GM23338 (cell line): ENCODE data around the gene TRIM72. TPM values are rescaled to one million over a fixed set of nuclear protein-coding genes. Genes with fewer than 3 reads are reported as not detected.

Experiments
- ATAC-seq: fragments of 200-7000 bp; cut with Tn5 transposase; 3 replicates; pipeline ENCODE4 v1.9.1; 2020
- DNase-seq: peaks from one replicate; pipeline ENCODE4 v3.0.0-alpha.2; 2015; ENCODE audit warnings: low spot score
- H2AFZ ChIP-seq: fragments of 200-600 bp; sonication (generic); 2 replicates; pipeline ENCODE4 v1.8.0; 2016; ENCODE audit warnings: antibody characterized with exemption, mild to moderate bottlenecking, moderate library complexity
- H3F3A ChIP-seq: fragments of 200-600 bp; sonication (generic); replicated peaks from 2 replicates; pipeline ENCODE4 v1.8.0; 2017; ENCODE audit warnings: antibody characterized with exemption, mixed run types, low read depth
- H3K27ac ChIP-seq: fragments of 200-600 bp; sonication (generic); 2 replicates; pipeline ENCODE4 v1.6.1; 2016; ENCODE audit warnings: low read depth
- H3K27me3 ChIP-seq: fragments of 200-600 bp; sonication (generic); 2 replicates; pipeline ENCODE4 v1.8.0; 2016; ENCODE audit warnings: mild to moderate bottlenecking, mixed run types, moderate library complexity; ENCODE audit not compliant: insufficient read depth
- H3K36me3 ChIP-seq: fragments of 200-600 bp; sonication (generic); 2 replicates; pipeline ENCODE4 v1.8.0; 2016; ENCODE audit warnings: mild to moderate bottlenecking; ENCODE audit not compliant: insufficient read depth
- H3K4me1 ChIP-seq: fragments of 200-600 bp; sonication (generic); 2 replicates; pipeline ENCODE4 v1.8.0; 2016; ENCODE audit warnings: mild to moderate bottlenecking, moderate library complexity; ENCODE audit not compliant: insufficient read depth
- H3K4me2 ChIP-seq: fragments of 200-600 bp; sonication (generic); 2 replicates; pipeline ENCODE4 v1.7.1; 2017; ENCODE audit warnings: mixed run types
- H3K4me3 ChIP-seq: fragments of 200-600 bp; sonication (generic); 2 replicates; pipeline ENCODE4 v1.6.1; 2016; ENCODE audit warnings: mixed run types
- H3K79me2 ChIP-seq: fragments of 200-600 bp; sonication (generic); replicated peaks from 2 replicates; pipeline ENCODE4 v1.8.0; 2017; ENCODE audit warnings: mild to moderate bottlenecking; ENCODE audit not compliant: insufficient read depth
- H3K9me2 ChIP-seq: fragments of 200-600 bp; sonication (generic); 2 replicates; pipeline ENCODE4 v1.8.0; 2017; ENCODE audit not compliant: insufficient read depth
- H4K20me1 ChIP-seq: fragments of 200-600 bp; sonication (generic); replicated peaks from 2 replicates; pipeline ENCODE4 v1.8.0; 2017; ENCODE audit warnings: mild to moderate bottlenecking; ENCODE audit not compliant: insufficient read depth
- H3K27ac Mint-ChIP-seq: 2 replicates; pipeline ENCODE4 v1.8.0; 2020; ENCODE audit warnings: inconsistent platforms, mild to moderate bottlenecking, moderate library complexity, mixed read lengths
- H3K27me3 Mint-ChIP-seq: 3 replicates; pipeline ENCODE4 v1.8.0; 2022; ENCODE audit warnings: low read depth, mild to moderate bottlenecking, moderate library complexity, mixed read lengths, inconsistent platforms; ENCODE audit not compliant: insufficient read depth, poor library complexity
- H3K36me3 Mint-ChIP-seq: 3 replicates; pipeline ENCODE4 v1.8.0; 2021; ENCODE audit warnings: low read depth, mild to moderate bottlenecking, inconsistent platforms, moderate library complexity, mixed read lengths
- H3K4me1 Mint-ChIP-seq: 3 replicates; pipeline ENCODE4 v1.8.0; 2020; ENCODE audit warnings: mild to moderate bottlenecking, inconsistent platforms, mixed read lengths
- H3K4me3 Mint-ChIP-seq: 3 replicates; pipeline ENCODE4 v1.8.0; 2021; ENCODE audit warnings: moderate library complexity, mild to moderate bottlenecking, inconsistent platforms, mixed read lengths
- H3K9me3 Mint-ChIP-seq: 3 replicates; pipeline ENCODE4 v1.8.0; 2020; ENCODE audit warnings: moderate library complexity, mild to moderate bottlenecking, inconsistent platforms, mixed read lengths
- CREB1 ChIP-seq: fragments of 250-450 bp; sonication (Bioruptor Pico); IDR thresholded peaks from 2 replicates; pipeline ENCODE4 v1.5.0; 2020; ENCODE audit warnings: low read depth, mild to moderate bottlenecking, moderate library complexity
- CTCF ChIP-seq, 2 experiments: fragments of 200-600 bp in 1 of 2; sonication (generic) in 1 of 2; conservative IDR thresholded peaks; 2 replicates each; pipeline versions ENCODE4 v1.5.1 to v1.6.1; 2016 to 2017; ENCODE audit warnings: antibody characterized with exemption in 2 of 2, low read depth in 2 of 2, mild to moderate bottlenecking in 2 of 2, moderate library complexity in 1 of 2
- ETS1 ChIP-seq: IDR thresholded peaks from 2 replicates; pipeline ENCODE4 v1.6.1; 2016; ENCODE audit warnings: antibody characterized with exemption
- EZH2 ChIP-seq: fragments of 200-600 bp; sonication (generic); IDR thresholded peaks from one replicate; pipeline ENCODE4 v1.8.0; 2017; ENCODE audit warnings: antibody characterized with exemption, mild to moderate bottlenecking, low read depth; ENCODE audit not compliant: unreplicated experiment
- EZH2phosphoT487 ChIP-seq: fragments of 200-600 bp; sonication (generic); IDR thresholded peaks from one replicate; pipeline ENCODE4 v1.8.1; 2018; ENCODE audit warnings: antibody characterized with exemption; ENCODE audit not compliant: unreplicated experiment
- JUNB ChIP-seq: IDR thresholded peaks from one replicate; pipeline ENCODE4 v1.6.1; 2016; ENCODE audit warnings: antibody characterized with exemption; ENCODE audit not compliant: unreplicated experiment
- NANOG ChIP-seq: IDR thresholded peaks from 2 replicates; pipeline ENCODE4 v1.6.1; 2016; ENCODE audit warnings: antibody characterized with exemption, borderline replicate concordance
- POLR2AphosphoS5 ChIP-seq: IDR thresholded peaks from 2 replicates; pipeline ENCODE4 v1.6.1; 2016; ENCODE audit warnings: antibody characterized with exemption, low read depth
- REST ChIP-seq: IDR thresholded peaks from one replicate; pipeline ENCODE4 v1.6.1; 2018; ENCODE audit warnings: antibody characterized with exemption; ENCODE audit not compliant: unreplicated experiment
- STAT1 ChIP-seq: IDR thresholded peaks from one replicate; pipeline ENCODE4 v1.6.1; 2016; ENCODE audit warnings: antibody characterized with exemption; ENCODE audit not compliant: unreplicated experiment
- ZNF114 ChIP-seq: fragments of 250-450 bp; sonication (Bioruptor Pico); IDR thresholded peaks from 2 replicates; pipeline ENCODE4 v1.5.0; 2020; ENCODE audit warnings: mild to moderate bottlenecking, moderate library complexity
- ZNF331 ChIP-seq: fragments of 250-450 bp; sonication (Bioruptor Pico); IDR thresholded peaks from 2 replicates; pipeline ENCODE4 v1.5.0; 2020; ENCODE audit warnings: low read depth, mild to moderate bottlenecking, moderate library complexity
- ZNF462 ChIP-seq: fragments of 250-450 bp; sonication (Bioruptor Pico); IDR thresholded peaks from 2 replicates; pipeline ENCODE4 v1.5.0; 2020; ENCODE audit warnings: mild to moderate bottlenecking, moderate library complexity
- long read RNA-seq: library from polyadenylated mRNA; unstranded; transcript quantifications from one replicate; pipeline ENCODE4 v2.0.0, GENCODE V29; 2020; ENCODE audit not compliant: unreplicated experiment
- polyA plus RNA-seq: library from polyadenylated mRNA; unstranded; fragments of >200 nt; fragmentation: Nextera tagmentation; extraction: Ambion mirVana; gene quantifications from 2 replicates; pipeline ENCODE4 v1.2.1, GENCODE V29; 2016
- total RNA-seq: library from RNA; depleted of rRNA; stranded (reverse); fragments of >200 nt; shearing (Covaris generic); gene quantifications from 2 replicates; pipeline ENCODE4 v1.2.3, GENCODE V29; 2014; rRNA removed

TRIM72 gene
- total RNA-seq (1.1 and 1.3 TPM in 2 replicates), polyA plus RNA-seq (0.54 and 0.81 TPM in 2 replicates)
- long read RNA-seq = 0 reads

GRCh38 chr16:31213877-31214707 lies at the start of gene TRIM72:
Gene TRIM72 (plus strand): TSS chr16:31214119. CDS start chr16:31214739, 620 bp downstream.
- peak within 1 kb of the TSS; percentile 86 for H2AFZ ChIP-seq
- H3K9me3 Mint-ChIP-seq = no peaks in the 10 kb centered on the region; the same call in 2 of the 3 replicates
- peak within 1 kb of the TSS; percentile 75 for H3K4me3 Mint-ChIP-seq
- H3K27me3 ChIP-seq = peaks cover 45% of the 10 kb centered on the region
- peaks cover 15% of the 10 kb centered on the region for H3K4me1 ChIP-seq
- peaks cover 29% of the 10 kb centered on the region for H3K4me1 Mint-ChIP-seq
- peak within 1 kb of the TSS; percentile 93 for H3K4me2 ChIP-seq
- H3K36me3 ChIP-seq = no peaks in the 10 kb centered on the region
- no peak within 1 kb of the TSS for H3K27ac ChIP-seq
- ATAC-seq (peak; percentile 63), DNase-seq (no peak)
- H4K20me1 ChIP-seq = no peaks in the 10 kb centered on the region
- TF ChIP-seq ZNF114 (CRISPR knock-in tag) (no peak), JUNB (no peak), STAT1 (no peak), EZH2phosphoT487 (no peak), POLR2AphosphoS5 (no peak), ZNF462 (CRISPR knock-in tag) (no peak), NANOG (no peak), EZH2 (no peak), ZNF331 (no peak), CTCF (conservative IDR thresholded peaks at IDR 0.05; ENCODE audit: low read depth in 2 of 2) (no peak), REST (no peak), ETS1 (no peak), CREB1 (CRISPR knock-in tag) (no peak)
- no peaks in the 10 kb centered on the region for H3F3A ChIP-seq
- H3K27me3 Mint-ChIP-seq = peaks cover 45% of the 10 kb centered on the region
- H3K9me2 ChIP-seq = no peaks in the 10 kb centered on the region
- no peaks in the 10 kb centered on the region for H3K79me2 ChIP-seq
- H3K36me3 Mint-ChIP-seq = no peaks in the 10 kb centered on the region; the same call in 2 of the 3 replicates
- no peak within 1 kb of the TSS for H3K27ac Mint-ChIP-seq
- H3K4me3 ChIP-seq = peak within 1 kb of the TSS; percentile 77
